ENCODE results near the gene FAXDC2. TPM values are rescaled to one million over a fixed set of nuclear protein-coding genes. Genes with fewer than 3 reads are reported as not detected.
A peak's percentile ranks its signal among the peaks of the same experiment; 100 is the strongest.

FAXDC2 gene
- 10 to 100 TPM; 19.2 to 30.1 TPM for total RNA-seq
- long read RNA-seq, donor 1, partial matches to known transcripts, result 3 of 9 reads
- long read RNA-seq, donor 1, other reads (novel, unspliced or antisense), result 3 of 9 reads
- long read RNA-seq, donor 2, partial matches to known transcripts, result 5 of 11 reads
- long read RNA-seq, donor 2, other reads (novel, unspliced or antisense), result 5 of 11 reads

- DNase-seq (ENCODE audit: low spot score), result peak; percentile 89
- intact Hi-C loops (cut with DNase I), result no loop called here
Measured at GRCh38 chr5:154850255-154851062, at the start of gene FAXDC2. Gene FAXDC2, minus strand, starts transcription at chr5:154850603. Its CDS starts 12,425 bp downstream, at chr5:154838178.

DNA sequence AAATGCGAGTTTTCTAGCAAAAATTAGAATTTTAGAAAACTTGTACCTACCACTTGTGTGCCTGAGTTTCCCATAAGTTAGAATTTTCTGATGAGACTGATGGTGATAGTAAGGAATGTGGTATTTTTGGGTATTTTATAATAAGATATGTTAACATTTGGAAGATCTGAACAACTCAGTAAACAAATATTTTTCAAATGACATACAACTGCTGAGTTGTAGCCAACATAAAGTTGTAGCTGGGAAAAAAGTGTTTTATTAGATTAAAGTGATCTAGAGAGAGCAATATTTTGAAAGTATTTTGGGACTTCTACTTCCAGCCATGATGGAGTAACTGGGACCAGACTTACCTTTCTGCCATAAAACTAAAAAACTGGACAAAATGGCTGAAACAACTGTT is 49.7 kb upstream of the FAXDC2 start:
- DNase-seq (ENCODE audit: low spot score), result no peak
- intact Hi-C loops (cut with DNase I), result no loop called here

GRCh38 chr5:154899151-154899816 is 48.9 kb upstream of the FAXDC2 start:
- intact Hi-C loops (cut with DNase I), result no loop called here
- no peak for DNase-seq (ENCODE audit: low spot score)

GRCh38 chr5:154898210-154898609 is 47.8 kb upstream of the FAXDC2 start:
- DNase-seq (ENCODE audit: low spot score), result peak; percentile 89
- intact Hi-C loops (cut with DNase I), result no loop called here

- DNase-seq (ENCODE audit: low spot score), result no peak
- intact Hi-C loops (cut with DNase I), result no loop called here
Measured at GRCh38 chr5:154896562-154897165, 46.3 kb upstream of the FAXDC2 start.

DNA sequence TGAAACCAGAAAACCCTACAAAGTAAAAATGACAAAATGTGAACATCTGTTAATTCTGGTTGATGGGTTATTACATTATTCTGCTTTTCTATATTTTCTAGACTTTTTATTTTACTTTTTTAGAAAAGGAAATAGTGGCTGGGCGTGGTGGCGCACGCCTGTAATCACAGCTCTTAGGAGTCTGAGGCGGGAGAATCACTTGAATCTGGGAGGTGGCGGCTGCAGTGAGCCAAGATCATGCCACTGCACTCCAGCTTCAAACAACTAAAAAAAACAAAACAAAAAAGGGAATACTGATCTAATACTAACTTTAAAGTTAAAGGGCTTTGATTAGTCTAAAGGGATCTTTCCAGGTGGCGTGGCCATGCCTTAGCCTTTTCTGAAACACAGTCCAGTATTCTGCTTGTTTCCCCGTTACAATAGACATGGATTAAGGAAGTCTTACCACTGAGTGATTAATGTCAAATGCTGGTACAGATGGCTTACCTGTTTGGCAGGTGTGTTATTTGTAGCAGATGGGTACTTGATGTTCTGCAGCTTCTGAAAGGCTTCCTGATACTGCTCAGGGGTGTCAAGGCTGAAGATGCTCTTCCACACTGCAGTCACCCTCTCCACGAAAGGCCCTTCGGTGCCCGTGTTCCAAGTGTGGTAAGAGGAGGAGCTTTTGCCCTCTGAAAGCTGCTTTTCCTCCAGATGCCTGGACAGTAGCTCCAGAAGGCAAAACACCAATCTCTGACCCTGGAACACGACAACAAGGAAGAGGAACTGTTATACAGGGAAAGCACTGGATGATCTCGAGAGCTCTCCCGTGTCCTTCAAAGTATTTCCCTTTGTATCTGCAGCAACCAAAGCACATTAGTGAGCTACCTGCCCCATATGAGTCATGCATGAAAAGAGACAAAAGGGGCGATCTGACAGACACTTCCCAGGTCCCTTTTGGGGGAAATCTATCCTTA is 45.5 kb upstream of the FAXDC2 start:
- DNase-seq (ENCODE audit: low spot score), result no peak
- intact Hi-C loops (cut with DNase I), result no loop called here

DNA sequence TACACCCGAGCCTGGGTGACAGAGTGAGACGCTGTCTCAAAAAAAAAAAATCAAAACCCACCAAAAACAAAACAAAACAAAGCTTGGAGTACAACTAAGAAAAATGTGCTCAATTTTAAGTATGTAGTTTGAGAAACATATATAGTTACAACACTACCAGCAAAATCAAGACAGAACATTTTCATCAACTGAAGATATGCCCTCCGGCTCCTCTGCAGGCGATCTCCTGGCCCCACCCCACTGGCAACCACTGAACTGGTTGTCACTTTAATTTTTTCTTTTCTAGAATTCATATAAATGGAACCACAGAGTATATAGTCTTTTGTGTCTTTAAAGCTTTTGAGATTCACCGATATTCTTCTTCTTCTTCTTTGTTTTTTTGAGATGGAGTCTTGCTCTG is 43.0 kb upstream of the FAXDC2 start:
- intact Hi-C loops (cut with DNase I), result no loop called here
- DNase-seq (ENCODE audit: low spot score), result no peak

- intact Hi-C loops (cut with DNase I), result no loop called here
- no peak for DNase-seq (ENCODE audit: low spot score)
Measured at GRCh38 chr5:154892369-154892771, 42.0 kb upstream of the FAXDC2 start.

DNA sequence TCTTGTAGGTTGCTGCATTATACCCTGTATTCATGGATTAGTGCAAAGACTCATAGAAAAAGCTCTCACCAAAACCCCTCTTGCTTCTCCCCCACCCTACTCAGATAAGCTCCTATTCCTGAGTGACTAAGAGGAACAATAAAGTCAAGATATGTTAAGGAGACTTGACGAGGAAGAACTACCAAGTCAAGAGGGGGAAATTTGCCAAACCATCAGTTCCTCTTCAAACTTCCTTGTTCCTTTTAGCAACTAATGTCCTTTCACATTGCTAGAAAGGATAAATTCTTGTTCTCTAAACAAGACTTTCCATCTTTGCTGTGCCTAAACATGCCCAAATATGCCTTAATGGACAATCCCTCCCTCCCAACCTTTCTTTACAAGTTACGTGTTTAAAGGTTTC is 35.0 kb upstream of the FAXDC2 start:
- DNase-seq (ENCODE audit: low spot score), result no peak
- intact Hi-C loops (cut with DNase I), result no loop called here

- DNase-seq (ENCODE audit: low spot score), result no peak
- intact Hi-C loops (cut with DNase I), result no loop called here
Measured at GRCh38 chr5:154884424-154884823, 34.0 kb upstream of the FAXDC2 start.

- intact Hi-C loops (cut with DNase I), result no loop called here
- DNase-seq (ENCODE audit: low spot score), result no peak
Measured at GRCh38 chr5:154881986-154882385, 31.6 kb upstream of the FAXDC2 start.

DNA sequence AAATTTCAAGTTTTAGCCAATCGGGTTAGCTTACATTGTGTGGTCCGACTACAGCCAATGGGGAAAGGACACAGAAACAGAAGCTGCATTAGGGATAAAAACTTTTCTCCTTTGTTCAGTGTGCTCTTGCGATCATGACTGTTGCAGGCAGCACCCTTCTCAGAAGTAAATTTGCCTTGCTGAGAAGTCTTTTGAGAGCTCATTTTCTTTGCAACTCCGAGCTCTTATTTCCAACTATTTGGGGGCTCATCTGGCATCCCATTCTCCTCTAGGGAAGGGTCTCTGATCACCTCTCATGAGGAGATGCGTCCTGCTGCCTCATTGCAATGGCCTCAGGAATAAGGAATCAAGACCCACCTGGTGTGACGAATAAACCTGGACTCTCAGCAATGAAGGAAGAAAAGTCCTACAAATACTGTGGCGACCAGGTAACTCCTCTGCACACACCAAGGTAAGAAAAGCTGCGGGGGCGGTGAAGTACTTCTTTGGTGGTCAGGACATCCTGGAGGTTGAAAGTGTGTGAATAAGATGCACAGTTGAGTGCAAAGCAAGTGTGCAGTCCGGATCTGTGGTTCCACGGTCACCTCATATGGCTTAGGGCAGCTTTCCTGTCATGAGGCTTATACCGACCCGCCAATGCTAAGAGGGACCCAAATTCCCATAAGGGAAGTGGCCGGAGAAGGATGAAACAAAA is 28.4 kb upstream of the FAXDC2 start:
- DNase-seq (ENCODE audit: low spot score), result no peak
- intact Hi-C loops (cut with DNase I), result no loop called here

DNA sequence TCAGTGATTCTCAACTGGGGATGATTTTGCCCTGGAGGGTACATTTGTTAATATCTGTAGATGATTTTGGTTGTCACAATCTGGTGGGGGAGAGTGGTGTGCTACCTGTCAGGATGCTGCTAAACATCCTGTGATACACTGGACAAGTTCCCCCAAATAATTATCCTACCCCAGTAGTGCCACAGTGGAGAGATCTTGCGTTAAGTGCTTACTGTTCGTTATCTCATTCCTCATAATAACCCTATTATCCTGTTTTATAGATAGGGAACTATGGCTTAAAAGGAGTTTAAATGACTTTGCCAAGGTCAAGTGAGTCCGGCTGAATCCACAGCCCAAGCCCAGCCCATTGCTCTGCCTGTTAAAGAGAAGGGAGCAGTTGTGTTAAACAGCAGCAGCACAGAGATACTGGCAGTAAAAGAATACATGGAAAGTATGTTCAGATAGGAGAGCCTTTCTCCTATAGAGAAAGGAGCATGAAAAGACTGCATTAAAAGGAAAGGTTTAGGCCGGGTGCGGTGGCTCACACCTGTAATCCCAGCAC is 23.5 kb upstream of the FAXDC2 start:
- DNase-seq (ENCODE audit: low spot score), result no peak
- intact Hi-C loops (cut with DNase I), result no loop called here

GRCh38 chr5:154871734-154872133 is 21.3 kb upstream of the FAXDC2 start:
- intact Hi-C loops (cut with DNase I), result no loop called here
- DNase-seq (ENCODE audit: low spot score), result no peak

DNA sequence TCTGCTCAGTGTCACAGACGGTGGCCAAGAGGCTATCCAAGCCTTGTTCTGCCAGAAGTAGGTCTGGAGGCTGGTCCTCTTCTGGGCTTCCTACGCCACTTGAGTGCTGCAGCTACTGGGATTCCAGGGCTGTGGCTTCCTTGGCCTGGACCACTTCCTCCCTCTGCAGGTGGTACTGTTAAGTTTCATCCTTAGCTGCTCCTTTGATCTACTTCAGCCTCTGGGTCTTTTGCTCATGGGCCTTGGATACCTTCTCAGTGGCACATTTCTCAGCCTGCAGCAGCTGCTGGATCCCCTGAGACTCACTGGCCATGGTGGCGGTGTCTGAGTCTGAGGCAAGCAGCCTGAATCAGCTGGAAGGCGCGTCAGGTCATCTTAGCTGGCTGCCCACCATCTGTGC is 18.3 kb upstream of the FAXDC2 start:
- no peak for DNase-seq (ENCODE audit: low spot score)
- intact Hi-C loops (cut with DNase I), result no loop called here

DNA sequence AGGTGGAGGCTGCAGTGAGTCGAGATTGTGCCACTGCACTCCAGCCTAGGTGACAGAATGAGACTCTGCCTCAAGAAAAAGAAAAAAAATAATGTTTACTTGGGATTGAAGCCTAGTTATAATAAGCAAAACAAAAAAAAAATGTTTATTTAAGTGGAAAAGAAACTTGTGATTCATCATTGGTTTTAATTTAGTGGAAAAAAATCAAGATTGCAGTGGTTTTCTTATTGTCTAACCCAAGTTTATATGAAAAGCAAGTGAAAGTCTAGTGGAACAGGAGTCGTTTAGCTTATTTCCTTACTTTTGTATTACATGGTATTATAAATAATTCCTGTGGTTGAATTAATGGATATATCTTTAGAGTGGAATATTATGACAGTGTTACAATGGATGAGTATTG is 16.4 kb upstream of the FAXDC2 start:
- intact Hi-C loops (cut with DNase I), result no loop called here

GRCh38 chr5:154865466-154866184 is 15.2 kb upstream of the FAXDC2 start:
- intact Hi-C loops (cut with DNase I), result no loop called here
- no peak for DNase-seq (ENCODE audit: low spot score)

More for the DNA sequence above, 16.4 kb upstream of the FAXDC2 start:
- no peak for DNase-seq (ENCODE audit: low spot score)

Data from posterior vena cava (tissue), 2 donors.